ENCODE measurements around the gene PHLDB1.

GRCh38 chr11:118696673-118697226 is 89.3 kb downstream of the PHLDB1 start:
- TF ChIP-seq CTCF (IDR thresholded peaks at IDR 0.05) (no peak), EZH2 (IDR thresholded peaks at IDR 0.05) (no peak)

Measured in neural progenitor cell (in vitro differentiated cells).